Fibroblast of lung (primary cell): ENCODE results near the gene SYNE1. TPM values are rescaled to one million over a fixed set of nuclear protein-coding genes. Genes with fewer than 3 reads are reported as not detected.
"Not testable (repeated sequence)": the region's sequence is repeated elsewhere in the genome, so short reads cannot be mapped to it uniquely, and the experiment has no call there.

Experiments
- DNase-seq, 2 donors: peaks; one replicate each; pipeline versions ENCODE4 v3.0.0 to v3.0.0-alpha.2; 2010; ENCODE audit warnings: low read depth in 2 of 2
- H2AFZ ChIP-seq: 2 replicates; pipeline ENCODE4 v1.5.1; 2012; ENCODE audit warnings: low read length, control low read depth, inconsistent platforms
- H3K27ac ChIP-seq: 2 replicates; pipeline ENCODE4 v1.5.1; 2011; ENCODE audit warnings: low read length, control low read depth; ENCODE audit not compliant: insufficient read depth
- H3K27me3 ChIP-seq: 2 replicates; pipeline ENCODE4 v1.5.1; 2011; ENCODE audit warnings: mild to moderate bottlenecking, low read length; ENCODE audit not compliant: control insufficient read depth, insufficient read depth
- H3K36me3 ChIP-seq: 2 replicates; pipeline ENCODE4 v1.5.1; 2011; ENCODE audit warnings: low read length; ENCODE audit not compliant: control insufficient read depth, insufficient read depth
- H3K4me1 ChIP-seq: 2 replicates; pipeline ENCODE4 v1.5.1; 2011; ENCODE audit warnings: low read length; ENCODE audit not compliant: control insufficient read depth, insufficient read depth; ENCODE audit errors: extremely low read depth
- H3K4me2 ChIP-seq: 2 replicates; pipeline ENCODE4 v1.5.1; 2011; ENCODE audit warnings: low read length, control low read depth; ENCODE audit not compliant: insufficient read depth; ENCODE audit errors: extremely low read depth
- H3K4me3 ChIP-seq, 4 experiments: fragments of 200-600 bp in 1 of 4; sonication (generic) in 1 of 4; replicated peaks in 1 of 4; 2 replicates each; pipeline ENCODE4 v1.5.1; 2011 to 2016; ENCODE audit warnings: low read length in 4 of 4, low read depth in 3 of 4, mild to moderate bottlenecking in 3 of 4, control low read depth in 2 of 4, inconsistent platforms in 1 of 4, mixed read lengths in 1 of 4; ENCODE audit not compliant: insufficient read depth in 1 of 4; ENCODE audit errors: control extremely low read depth in 1 of 4
- H3K79me2 ChIP-seq: 2 replicates; pipeline ENCODE4 v1.5.1; 2012; ENCODE audit warnings: mild to moderate bottlenecking, low read length, inconsistent platforms; ENCODE audit not compliant: control insufficient read depth, insufficient read depth
- H3K9ac ChIP-seq: 2 replicates; pipeline ENCODE4 v1.5.1; 2011; ENCODE audit warnings: mild to moderate bottlenecking, low read length, control low read depth; ENCODE audit not compliant: insufficient read depth
- H3K9me3 ChIP-seq: 2 replicates; pipeline ENCODE4 v1.5.1; 2012; ENCODE audit warnings: low read depth, low read length; ENCODE audit not compliant: control insufficient read depth, insufficient read depth
- H4K20me1 ChIP-seq: 2 replicates; pipeline ENCODE4 v1.5.1; 2011; ENCODE audit warnings: low read length; ENCODE audit not compliant: control insufficient read depth, insufficient read depth; ENCODE audit errors: extremely low read depth
- EZH2 ChIP-seq: IDR thresholded peaks from 2 replicates; pipeline ENCODE4 v1.5.1; 2012; ENCODE audit warnings: low read length, control low read depth, mild to moderate bottlenecking; ENCODE audit errors: missing control alignments
- polyA plus RNA-seq, 2 donors: library from polyadenylated mRNA; depleted of rRNA in 1 of 2; stranded (reverse) in 1 of 2; unstranded in 1 of 2; fragments of >200 nt; gene quantifications; 2 replicates each; pipeline ENCODE4 v1.2.1, GENCODE V29; 2011 to 2012; ENCODE audit warnings: missing spikeins in 1 of 2
- total RNA-seq: library from RNA; depleted of rRNA; stranded (reverse); fragments of >200 nt; gene quantifications from 2 replicates; pipeline ENCODE4 v1.2.1, GENCODE V29; 2014
- TF ChIP-seq, protein P1 (sequence below), 2 donors: IDR thresholded peaks in 1 of 2; conservative IDR thresholded peaks in 1 of 2; 1 replicate in 1 of 2; 2 replicates in 1 of 2; pipeline ENCODE4 v1.5.1; 2011 to 2012; ENCODE audit warnings: low read length in 2 of 2, control low read depth in 1 of 2, inconsistent platforms in 1 of 2, low read depth in 1 of 2, mild to moderate bottlenecking in 1 of 2

Gene SYNE1
- total and polyA plus RNA-seq, 2 donors (not counting 1 experiment from before 2014, with no cell fraction given), result 21.7 to 219 TPM

DNA sequence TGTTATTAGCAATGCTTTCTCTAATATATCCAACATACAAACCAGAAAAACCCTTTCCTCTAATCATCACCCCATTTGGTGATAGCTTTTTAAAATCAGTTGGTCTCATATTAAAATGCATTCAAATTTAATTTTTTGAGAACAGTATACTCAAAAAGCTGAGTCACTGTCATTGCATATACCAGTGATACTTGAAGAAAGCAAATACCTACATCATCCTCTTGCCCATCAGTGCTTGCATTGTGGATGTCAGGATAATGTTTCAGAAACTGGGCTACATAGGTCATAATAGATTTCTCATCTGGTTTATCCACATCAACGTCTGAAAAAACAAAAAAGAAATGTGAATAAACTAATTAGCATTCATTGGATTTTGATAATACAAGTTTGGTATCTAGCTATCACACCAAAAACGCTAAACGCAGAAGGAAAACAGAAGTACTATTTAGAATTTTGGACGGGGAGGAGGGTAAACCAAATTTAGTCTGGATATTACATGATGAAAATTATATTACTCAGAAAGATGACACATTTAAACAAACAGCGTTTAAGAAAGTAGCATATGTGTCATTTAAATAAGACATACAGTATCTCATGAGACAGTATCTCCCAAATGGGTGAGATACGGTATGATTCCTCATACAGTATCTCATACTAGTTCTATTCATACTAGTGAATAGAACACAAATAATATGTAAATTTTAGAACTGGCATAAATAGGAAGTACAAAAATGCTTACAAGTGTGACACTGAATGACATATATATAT, 134.6 kb downstream of the SYNE1 start:
- Histone ChIP-seq H3K9ac (no peak overlapping the region), H3K36me3 (no peaks in the 10 kb centered on the region), H2AFZ (no peak overlapping the region), H3K79me2 (no peaks in the 10 kb centered on the region), H3K4me1 (no peaks in the 10 kb centered on the region), H3K27me3 (no peaks in the 10 kb centered on the region), H3K9me3 (no peaks in the 10 kb centered on the region), H3K4me2 (no peak overlapping the region), H3K4me3 (no peak overlapping the region), H4K20me1 (no peaks in the 10 kb centered on the region), H3K27ac (no peak overlapping the region)
- no peak for TF ChIP-seq EZH2
- TF ChIP-seq, protein P1, sequence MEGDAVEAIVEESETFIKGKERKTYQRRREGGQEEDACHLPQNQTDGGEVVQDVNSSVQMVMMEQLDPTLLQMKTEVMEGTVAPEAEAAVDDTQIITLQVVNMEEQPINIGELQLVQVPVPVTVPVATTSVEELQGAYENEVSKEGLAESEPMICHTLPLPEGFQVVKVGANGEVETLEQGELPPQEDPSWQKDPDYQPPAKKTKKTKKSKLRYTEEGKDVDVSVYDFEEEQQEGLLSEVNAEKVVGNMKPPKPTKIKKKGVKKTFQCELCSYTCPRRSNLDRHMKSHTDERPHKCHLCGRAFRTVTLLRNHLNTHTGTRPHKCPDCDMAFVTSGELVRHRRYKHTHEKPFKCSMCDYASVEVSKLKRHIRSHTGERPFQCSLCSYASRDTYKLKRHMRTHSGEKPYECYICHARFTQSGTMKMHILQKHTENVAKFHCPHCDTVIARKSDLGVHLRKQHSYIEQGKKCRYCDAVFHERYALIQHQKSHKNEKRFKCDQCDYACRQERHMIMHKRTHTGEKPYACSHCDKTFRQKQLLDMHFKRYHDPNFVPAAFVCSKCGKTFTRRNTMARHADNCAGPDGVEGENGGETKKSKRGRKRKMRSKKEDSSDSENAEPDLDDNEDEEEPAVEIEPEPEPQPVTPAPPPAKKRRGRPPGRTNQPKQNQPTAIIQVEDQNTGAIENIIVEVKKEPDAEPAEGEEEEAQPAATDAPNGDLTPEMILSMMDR (conservative IDR thresholded peaks at IDR 0.05 in 1 of 2, IDR thresholded peaks at IDR 0.05 in 1 of 2; ENCODE audit: low read depth in 1 of 2, low read length in 2 of 2), result no peak
- DNase-seq, result no peak

DNA sequence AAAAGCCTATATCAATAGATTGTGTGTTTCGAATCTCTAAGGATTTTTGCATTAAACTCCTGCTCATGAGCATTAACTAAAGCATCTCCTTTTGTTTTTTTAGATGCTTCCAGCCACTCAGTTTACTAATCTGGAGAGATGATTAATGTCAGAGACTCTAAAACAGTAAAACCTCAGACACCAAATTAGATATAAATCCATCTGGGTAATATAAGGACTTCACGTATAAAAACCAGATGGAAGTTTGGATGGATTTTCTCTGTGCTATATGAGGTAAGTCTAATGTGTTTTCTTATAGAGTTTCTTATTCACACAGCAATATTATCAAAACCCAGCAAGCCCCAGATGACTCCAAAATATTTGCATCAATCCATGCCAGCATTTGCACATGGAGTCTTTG, 137.2 kb downstream of the SYNE1 start:
- H3K4me1 ChIP-seq, result no peaks in the 10 kb centered on the region
- no peaks in the 10 kb centered on the region for H3K79me2 ChIP-seq
- no peaks in the 10 kb centered on the region for H4K20me1 ChIP-seq
- no peak for DNase-seq
- no peak overlapping the region for H3K27ac ChIP-seq
- H3K4me2 ChIP-seq, result no peak overlapping the region
- H2AFZ ChIP-seq, result no peak overlapping the region
- no peak overlapping the region for H3K4me3 ChIP-seq
- TF ChIP-seq EZH2, result no peak
- TF ChIP-seq, protein P1 (conservative IDR thresholded peaks at IDR 0.05 in 1 of 2, IDR thresholded peaks at IDR 0.05 in 1 of 2; ENCODE audit: low read depth in 1 of 2, low read length in 2 of 2), result no peak
- no peak overlapping the region for H3K9ac ChIP-seq
- H3K9me3 ChIP-seq, result no peaks in the 10 kb centered on the region
- H3K36me3 ChIP-seq, result no peaks in the 10 kb centered on the region
- H3K27me3 ChIP-seq, result no peaks in the 10 kb centered on the region

DNA sequence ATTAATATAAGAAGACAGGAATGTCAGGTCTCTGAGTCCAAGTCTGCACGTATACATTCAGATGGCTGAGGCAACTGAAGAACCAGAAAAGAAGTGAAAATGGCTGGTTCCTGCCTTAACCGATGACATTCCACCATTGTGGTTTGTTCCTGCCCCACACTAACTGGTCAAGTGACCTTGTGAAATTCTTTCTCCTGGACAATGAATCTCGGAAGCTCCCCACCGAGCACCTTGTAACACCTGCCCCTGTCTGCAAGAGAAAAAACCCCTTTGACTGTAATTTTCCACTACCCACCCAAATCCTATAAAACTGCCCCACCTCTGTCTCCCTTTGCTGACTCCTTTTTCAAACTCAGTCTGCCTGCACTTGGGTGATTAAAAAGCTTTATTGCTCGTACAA, 140.4 kb downstream of the SYNE1 start:
- no peak for DNase-seq
- Histone ChIP-seq H3K9me3 (no peaks in the 10 kb centered on the region), H3K36me3 (no peaks in the 10 kb centered on the region), H3K79me2 (no peaks in the 10 kb centered on the region), H3K9ac (no peak overlapping the region), H4K20me1 (no peaks in the 10 kb centered on the region), H3K4me3 (no peak overlapping the region), H3K4me1 (peaks cover 3% of the 10 kb centered on the region), H3K27me3 (no peaks in the 10 kb centered on the region), H3K27ac (no peak overlapping the region), H3K4me2 (no peak overlapping the region), H2AFZ (no peak overlapping the region)
- TF ChIP-seq, protein P1 (conservative IDR thresholded peaks at IDR 0.05 in 1 of 2, IDR thresholded peaks at IDR 0.05 in 1 of 2; ENCODE audit: low read depth in 1 of 2, low read length in 2 of 2), result no peak
- no peak for TF ChIP-seq EZH2

DNA sequence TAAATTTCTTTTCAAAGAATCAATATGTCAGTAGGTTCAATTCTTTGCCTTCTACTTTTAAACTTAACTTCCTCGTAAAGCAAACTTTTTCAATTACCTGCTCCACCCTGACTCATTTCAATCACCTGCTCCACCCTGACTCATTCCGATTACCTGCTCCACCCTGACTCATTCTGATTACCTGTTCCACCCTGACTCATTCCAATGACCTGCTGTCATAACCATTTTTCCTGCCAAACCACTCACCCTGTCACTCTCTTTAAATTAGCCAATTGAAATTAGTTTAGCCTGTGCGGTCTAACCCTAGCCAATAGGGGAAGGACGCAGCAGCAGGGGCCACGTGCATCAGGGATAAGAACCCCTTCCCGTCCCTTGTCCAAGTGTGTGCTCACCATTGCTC, 141.7 kb downstream of the SYNE1 start:
- not testable (repeated sequence) for H3K4me3 ChIP-seq, H3K4me1 ChIP-seq, H2AFZ ChIP-seq, DNase-seq, H3K27ac ChIP-seq, H4K20me1 ChIP-seq, H3K4me2 ChIP-seq, H3K79me2 ChIP-seq, H3K9ac ChIP-seq, H3K36me3 ChIP-seq, H3K9me3 ChIP-seq, H3K27me3 ChIP-seq

DNA sequence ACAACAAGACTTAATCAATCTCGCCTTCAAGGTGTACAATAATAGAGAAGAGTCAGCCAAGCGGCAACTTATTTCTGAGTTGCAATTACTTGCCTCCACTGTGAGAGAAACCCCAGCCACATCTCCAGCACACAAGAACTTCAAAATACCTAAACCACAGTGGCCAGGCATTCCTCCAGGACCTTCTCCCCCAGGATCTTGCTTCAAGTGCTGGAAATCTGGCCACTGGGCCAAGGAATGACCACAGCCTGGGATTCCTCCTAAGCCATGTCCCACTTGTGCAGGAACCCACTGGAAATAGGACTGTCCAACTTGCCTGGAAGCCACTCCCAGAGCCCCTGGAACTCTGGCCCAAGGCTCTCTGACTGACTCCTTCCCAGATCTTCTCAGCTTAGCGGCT, 144.9 kb downstream of the SYNE1 start:
- not testable (repeated sequence) for H3K4me2 ChIP-seq, H3K4me1 ChIP-seq, H3K9ac ChIP-seq, H3K4me3 ChIP-seq, H3K27me3 ChIP-seq, H3K36me3 ChIP-seq, H4K20me1 ChIP-seq, H2AFZ ChIP-seq, H3K79me2 ChIP-seq, H3K9me3 ChIP-seq
- peak in 1 of 2 donors; percentile 77 for DNase-seq
- H3K27ac ChIP-seq, result peak overlapping the region; percentile 30
